GM23338 (cell line): ENCODE results near the gene MUC6. TPM values are rescaled to one million over a fixed set of nuclear protein-coding genes. Genes with fewer than 3 reads are reported as not detected.

Experiments
- ATAC-seq: fragments of 200-7000 bp; cut with Tn5 transposase; 3 replicates; pipeline ENCODE4 v1.9.1; 2020
- DNase-seq: peaks from one replicate; pipeline ENCODE4 v3.0.0-alpha.2; 2015; ENCODE audit warnings: low spot score
- H2AFZ ChIP-seq: fragments of 200-600 bp; sonication (generic); 2 replicates; pipeline ENCODE4 v1.8.0; 2016; ENCODE audit warnings: antibody characterized with exemption, mild to moderate bottlenecking, moderate library complexity
- H3F3A ChIP-seq: fragments of 200-600 bp; sonication (generic); replicated peaks from 2 replicates; pipeline ENCODE4 v1.8.0; 2017; ENCODE audit warnings: antibody characterized with exemption, mixed run types, low read depth
- H3K27ac ChIP-seq: fragments of 200-600 bp; sonication (generic); 2 replicates; pipeline ENCODE4 v1.6.1; 2016; ENCODE audit warnings: low read depth
- H3K27me3 ChIP-seq: fragments of 200-600 bp; sonication (generic); 2 replicates; pipeline ENCODE4 v1.8.0; 2016; ENCODE audit warnings: mild to moderate bottlenecking, mixed run types, moderate library complexity; ENCODE audit not compliant: insufficient read depth
- H3K36me3 ChIP-seq: fragments of 200-600 bp; sonication (generic); 2 replicates; pipeline ENCODE4 v1.8.0; 2016; ENCODE audit warnings: mild to moderate bottlenecking; ENCODE audit not compliant: insufficient read depth
- H3K4me1 ChIP-seq: fragments of 200-600 bp; sonication (generic); 2 replicates; pipeline ENCODE4 v1.8.0; 2016; ENCODE audit warnings: mild to moderate bottlenecking, moderate library complexity; ENCODE audit not compliant: insufficient read depth
- H3K4me2 ChIP-seq: fragments of 200-600 bp; sonication (generic); 2 replicates; pipeline ENCODE4 v1.7.1; 2017; ENCODE audit warnings: mixed run types
- H3K4me3 ChIP-seq: fragments of 200-600 bp; sonication (generic); 2 replicates; pipeline ENCODE4 v1.6.1; 2016; ENCODE audit warnings: mixed run types
- H3K79me2 ChIP-seq: fragments of 200-600 bp; sonication (generic); replicated peaks from 2 replicates; pipeline ENCODE4 v1.8.0; 2017; ENCODE audit warnings: mild to moderate bottlenecking; ENCODE audit not compliant: insufficient read depth
- H3K9me2 ChIP-seq: fragments of 200-600 bp; sonication (generic); 2 replicates; pipeline ENCODE4 v1.8.0; 2017; ENCODE audit not compliant: insufficient read depth
- H4K20me1 ChIP-seq: fragments of 200-600 bp; sonication (generic); replicated peaks from 2 replicates; pipeline ENCODE4 v1.8.0; 2017; ENCODE audit warnings: mild to moderate bottlenecking; ENCODE audit not compliant: insufficient read depth
- H3K27ac Mint-ChIP-seq: 2 replicates; pipeline ENCODE4 v1.8.0; 2020; ENCODE audit warnings: inconsistent platforms, mild to moderate bottlenecking, moderate library complexity, mixed read lengths
- H3K27me3 Mint-ChIP-seq: 3 replicates; pipeline ENCODE4 v1.8.0; 2022; ENCODE audit warnings: low read depth, mild to moderate bottlenecking, moderate library complexity, mixed read lengths, inconsistent platforms; ENCODE audit not compliant: insufficient read depth, poor library complexity
- H3K36me3 Mint-ChIP-seq: 3 replicates; pipeline ENCODE4 v1.8.0; 2021; ENCODE audit warnings: low read depth, mild to moderate bottlenecking, inconsistent platforms, moderate library complexity, mixed read lengths
- H3K4me1 Mint-ChIP-seq: 3 replicates; pipeline ENCODE4 v1.8.0; 2020; ENCODE audit warnings: mild to moderate bottlenecking, inconsistent platforms, mixed read lengths
- H3K4me3 Mint-ChIP-seq: 3 replicates; pipeline ENCODE4 v1.8.0; 2021; ENCODE audit warnings: moderate library complexity, mild to moderate bottlenecking, inconsistent platforms, mixed read lengths
- H3K9me3 Mint-ChIP-seq: 3 replicates; pipeline ENCODE4 v1.8.0; 2020; ENCODE audit warnings: moderate library complexity, mild to moderate bottlenecking, inconsistent platforms, mixed read lengths
- CREB1 ChIP-seq: fragments of 250-450 bp; sonication (Bioruptor Pico); IDR thresholded peaks from 2 replicates; pipeline ENCODE4 v1.5.0; 2020; ENCODE audit warnings: low read depth, mild to moderate bottlenecking, moderate library complexity
- CTCF ChIP-seq, 2 experiments: fragments of 200-600 bp in 1 of 2; sonication (generic) in 1 of 2; conservative IDR thresholded peaks; 2 replicates each; pipeline versions ENCODE4 v1.5.1 to v1.6.1; 2016 to 2017; ENCODE audit warnings: antibody characterized with exemption in 2 of 2, low read depth in 2 of 2, mild to moderate bottlenecking in 2 of 2, moderate library complexity in 1 of 2
- ETS1 ChIP-seq: IDR thresholded peaks from 2 replicates; pipeline ENCODE4 v1.6.1; 2016; ENCODE audit warnings: antibody characterized with exemption
- EZH2 ChIP-seq: fragments of 200-600 bp; sonication (generic); IDR thresholded peaks from one replicate; pipeline ENCODE4 v1.8.0; 2017; ENCODE audit warnings: antibody characterized with exemption, mild to moderate bottlenecking, low read depth; ENCODE audit not compliant: unreplicated experiment
- EZH2phosphoT487 ChIP-seq: fragments of 200-600 bp; sonication (generic); IDR thresholded peaks from one replicate; pipeline ENCODE4 v1.8.1; 2018; ENCODE audit warnings: antibody characterized with exemption; ENCODE audit not compliant: unreplicated experiment
- JUNB ChIP-seq: IDR thresholded peaks from one replicate; pipeline ENCODE4 v1.6.1; 2016; ENCODE audit warnings: antibody characterized with exemption; ENCODE audit not compliant: unreplicated experiment
- NANOG ChIP-seq: IDR thresholded peaks from 2 replicates; pipeline ENCODE4 v1.6.1; 2016; ENCODE audit warnings: antibody characterized with exemption, borderline replicate concordance
- POLR2AphosphoS5 ChIP-seq: IDR thresholded peaks from 2 replicates; pipeline ENCODE4 v1.6.1; 2016; ENCODE audit warnings: antibody characterized with exemption, low read depth
- REST ChIP-seq: IDR thresholded peaks from one replicate; pipeline ENCODE4 v1.6.1; 2018; ENCODE audit warnings: antibody characterized with exemption; ENCODE audit not compliant: unreplicated experiment
- STAT1 ChIP-seq: IDR thresholded peaks from one replicate; pipeline ENCODE4 v1.6.1; 2016; ENCODE audit warnings: antibody characterized with exemption; ENCODE audit not compliant: unreplicated experiment
- ZNF114 ChIP-seq: fragments of 250-450 bp; sonication (Bioruptor Pico); IDR thresholded peaks from 2 replicates; pipeline ENCODE4 v1.5.0; 2020; ENCODE audit warnings: mild to moderate bottlenecking, moderate library complexity
- ZNF331 ChIP-seq: fragments of 250-450 bp; sonication (Bioruptor Pico); IDR thresholded peaks from 2 replicates; pipeline ENCODE4 v1.5.0; 2020; ENCODE audit warnings: low read depth, mild to moderate bottlenecking, moderate library complexity
- ZNF462 ChIP-seq: fragments of 250-450 bp; sonication (Bioruptor Pico); IDR thresholded peaks from 2 replicates; pipeline ENCODE4 v1.5.0; 2020; ENCODE audit warnings: mild to moderate bottlenecking, moderate library complexity
- polyA plus RNA-seq: library from polyadenylated mRNA; unstranded; fragments of >200 nt; fragmentation: Nextera tagmentation; extraction: Ambion mirVana; gene quantifications from 2 replicates; pipeline ENCODE4 v1.2.1, GENCODE V29; 2016
- total RNA-seq: library from RNA; depleted of rRNA; stranded (reverse); fragments of >200 nt; shearing (Covaris generic); gene quantifications from 2 replicates; pipeline ENCODE4 v1.2.3, GENCODE V29; 2014

Gene MUC6
- total and polyA plus RNA-seq, 2 experiments from 2014 or later = not detected

GRCh38 chr11:1076061-1076665 lies 39.6 kb upstream of the MUC6 start:
- Histone ChIP-seq H3K36me3 (no peaks in the 10 kb centered on the region), H3K79me2 (no peaks in the 10 kb centered on the region), H3K4me1 (no peaks in the 10 kb centered on the region), H3K9me2 (no peaks in the 10 kb centered on the region), H2AFZ (no peak overlapping the region), H3F3A (no peaks in the 10 kb centered on the region), H3K4me3 (no peak overlapping the region), H3K27ac (no peak overlapping the region), H3K4me2 (no peak overlapping the region), H3K27me3 (no peaks in the 10 kb centered on the region), H4K20me1 (no peaks in the 10 kb centered on the region)
- no peaks in the 10 kb centered on the region for H3K4me1 Mint-ChIP-seq
- no peak for ATAC-seq
- H3K4me3 Mint-ChIP-seq = no peak overlapping the region
- H3K9me3 Mint-ChIP-seq = no peaks in the 10 kb centered on the region
- no peaks in the 10 kb centered on the region for H3K36me3 Mint-ChIP-seq
- H3K27me3 Mint-ChIP-seq = peaks cover 4% of the 10 kb centered on the region
- no peak overlapping the region for H3K27ac Mint-ChIP-seq
- DNase-seq = no peak
- TF ChIP-seq JUNB = no peak
- no peak for TF ChIP-seq ZNF331 (CRISPR knock-in tag)
- TF ChIP-seq ZNF462 (CRISPR knock-in tag) = no peak
- TF ChIP-seq STAT1 = no peak
- no peak for TF ChIP-seq ETS1
- no peak for TF ChIP-seq CREB1 (CRISPR knock-in tag)
- TF ChIP-seq CTCF (conservative IDR thresholded peaks at IDR 0.05; ENCODE audit: low read depth in 2 of 2) = no peak
- no peak for TF ChIP-seq POLR2AphosphoS5
- TF ChIP-seq NANOG = no peak
- TF ChIP-seq ZNF114 (CRISPR knock-in tag) = no peak
- no peak for TF ChIP-seq REST
- TF ChIP-seq EZH2phosphoT487 = no peak
- TF ChIP-seq EZH2 = no peak
